BLaER1 (cell line): ENCODE results near the gene EEF2.

ENCODE experiments used
- H3K27ac ChIP-seq: shearing (Covaris generic); formaldehyde crosslinking; 2 replicates; pipeline ENCODE4 v1.8.1; 2022
- H3K27me3 ChIP-seq: shearing (Covaris generic); formaldehyde crosslinking; 2 replicates; pipeline ENCODE4 v1.8.1; 2022
- H3K36me3 ChIP-seq: shearing (Covaris generic); formaldehyde crosslinking; 2 replicates; pipeline ENCODE4 v1.8.1; 2022
- H3K4me1 ChIP-seq: shearing (Covaris generic); formaldehyde crosslinking; 2 replicates; pipeline ENCODE4 v1.8.1; 2022
- H3K4me2 ChIP-seq: shearing (Covaris generic); formaldehyde crosslinking; 2 replicates; pipeline ENCODE4 v1.8.1; 2022
- H3K4me3 ChIP-seq: shearing (Covaris generic); formaldehyde crosslinking; 2 replicates; pipeline ENCODE4 v1.8.1; 2022
- H3K9ac ChIP-seq: shearing (Covaris generic); formaldehyde crosslinking; 2 replicates; pipeline ENCODE4 v1.8.1; 2022
- H3K9me3 ChIP-seq: shearing (Covaris generic); formaldehyde crosslinking; 2 replicates; pipeline ENCODE4 v1.8.1; 2022
- H4K20me1 ChIP-seq: shearing (Covaris generic); formaldehyde crosslinking; 2 replicates; pipeline ENCODE4 v1.8.1; 2022
- Cebpa-rat ChIP-seq: shearing (Covaris generic); IDR thresholded peaks from 2 replicates; pipeline ENCODE4 v1.8.1; 2022

The EEF2 gene

DNA sequence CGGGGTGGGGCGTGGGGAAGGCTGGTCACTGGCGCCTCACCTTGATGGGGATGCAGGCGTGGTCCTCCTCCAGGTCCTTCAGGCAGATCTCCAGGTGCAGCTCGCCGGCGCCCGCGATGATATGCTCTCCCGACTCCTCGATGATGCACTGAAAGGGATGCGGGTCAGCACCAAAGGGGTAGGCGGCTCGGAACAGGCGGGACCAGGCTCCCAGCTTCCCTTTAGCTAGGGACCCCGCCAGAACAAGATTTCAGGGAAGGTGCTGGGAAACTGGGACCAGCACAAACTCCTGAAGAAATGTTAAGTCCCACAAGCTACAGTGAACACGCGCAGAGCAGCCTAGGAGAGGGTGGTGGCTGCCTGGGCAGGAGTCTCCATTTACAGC is 6.0 kb downstream of the EEF2 start:
- H3K36me3 ChIP-seq = peaks cover 94% of the 10 kb centered on the region
- peaks cover 96% of the 10 kb centered on the region for H4K20me1 ChIP-seq
- no peaks in the 10 kb centered on the region for H3K9me3 ChIP-seq
- H3K4me3 ChIP-seq = no peak overlapping the region
- peak overlapping the region; percentile 99 for H3K4me2 ChIP-seq
- no peak overlapping the region; the same call in 1 of the 2 replicates for H3K9ac ChIP-seq
- H3K27ac ChIP-seq = peak overlapping the region; percentile 62; the same call in 1 of the 2 replicates
- no peak for TF ChIP-seq Cebpa-rat
- H3K4me1 ChIP-seq = peaks cover 82% of the 10 kb centered on the region
- no peaks in the 10 kb centered on the region for H3K27me3 ChIP-seq

DNA sequence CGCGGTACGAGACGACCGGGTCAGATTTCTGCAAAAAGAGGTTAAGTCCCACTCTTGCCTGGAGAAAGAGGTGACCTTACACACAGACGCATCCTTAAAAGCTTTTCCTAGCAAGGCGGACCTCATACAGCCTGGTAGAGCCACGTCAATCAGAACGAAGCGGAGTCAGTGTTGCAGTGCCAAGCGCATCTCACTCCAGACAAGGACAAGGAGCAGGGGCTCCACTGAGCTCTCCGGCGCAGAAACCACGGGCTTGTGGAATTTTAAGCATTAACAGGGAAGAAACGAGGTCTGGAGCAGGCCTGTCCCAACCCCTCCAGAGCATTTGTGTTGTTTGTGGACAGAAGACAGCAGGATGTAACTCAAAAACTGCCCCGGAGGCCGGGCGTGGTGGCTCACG is 7.1 kb downstream of the EEF2 start:
- H4K20me1 ChIP-seq = peaks cover 84% of the 10 kb centered on the region
- H3K4me1 ChIP-seq = peaks cover 71% of the 10 kb centered on the region
- no peak for TF ChIP-seq Cebpa-rat
- H3K27me3 ChIP-seq = no peaks in the 10 kb centered on the region
- H3K4me2 ChIP-seq = peak overlapping the region; percentile 36; the same call in 1 of the 2 replicates
- H3K27ac ChIP-seq = no peak overlapping the region
- H3K36me3 ChIP-seq = peaks cover 82% of the 10 kb centered on the region
- H3K9ac ChIP-seq = no peak overlapping the region
- no peak overlapping the region for H3K4me3 ChIP-seq
- H3K9me3 ChIP-seq = no peaks in the 10 kb centered on the region

DNA sequence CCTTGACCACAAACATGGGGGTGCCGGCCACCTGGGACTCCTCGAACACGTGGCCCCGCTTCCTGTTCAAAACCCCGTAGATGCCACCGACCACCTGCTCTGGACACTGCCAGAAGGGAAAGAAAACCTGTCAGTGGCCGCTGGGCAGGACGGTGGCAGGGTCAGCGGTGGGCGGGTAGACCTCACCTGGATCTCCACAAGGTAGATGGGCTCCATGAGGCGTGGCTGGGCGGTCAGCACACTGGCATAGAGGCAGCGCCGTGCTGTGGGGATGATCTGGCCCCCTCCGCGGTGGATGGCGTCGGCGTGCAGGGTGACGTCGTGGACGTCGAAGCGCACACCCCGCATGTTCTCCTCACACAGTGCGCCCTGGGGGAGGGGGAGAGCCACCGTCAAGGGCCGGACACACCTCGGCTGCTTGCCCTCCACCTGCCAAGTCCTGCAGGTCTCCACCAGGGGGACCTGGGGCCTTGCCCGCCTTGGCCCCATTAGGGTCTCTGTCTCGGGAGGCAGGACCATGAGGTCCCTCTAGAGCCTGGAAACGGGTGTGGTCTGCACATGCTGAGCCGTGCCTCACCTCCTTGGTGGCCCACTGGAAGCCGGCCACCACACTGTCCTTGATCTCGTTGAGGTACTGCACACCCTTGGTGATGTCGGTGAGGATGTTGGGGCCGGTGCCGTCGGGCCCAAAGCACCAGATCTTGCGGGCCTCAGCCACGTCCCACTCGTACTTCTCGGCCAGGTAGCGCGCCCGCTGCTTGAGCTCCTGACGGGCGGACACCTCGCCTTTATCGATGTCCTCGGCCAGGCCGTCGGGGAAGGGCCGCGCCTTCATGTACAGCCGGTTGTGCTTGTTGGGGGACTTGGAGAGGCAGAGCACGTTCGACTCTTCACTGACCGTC is 7.8 kb downstream of the EEF2 start:
- Histone ChIP-seq H3K27me3 (no peaks in the 10 kb centered on the region), H3K4me1 (peaks cover 65% of the 10 kb centered on the region), H3K9me3 (no peaks in the 10 kb centered on the region), H4K20me1 (peaks cover 83% of the 10 kb centered on the region), H3K4me2 (peak overlapping the region; percentile 36), H3K36me3 (peaks cover 80% of the 10 kb centered on the region), H3K9ac (peak overlapping the region; percentile 21; the same call in 1 of the 2 replicates), H3K27ac (no peak overlapping the region), H3K4me3 (no peak overlapping the region)
- TF ChIP-seq Cebpa-rat = no peak

DNA sequence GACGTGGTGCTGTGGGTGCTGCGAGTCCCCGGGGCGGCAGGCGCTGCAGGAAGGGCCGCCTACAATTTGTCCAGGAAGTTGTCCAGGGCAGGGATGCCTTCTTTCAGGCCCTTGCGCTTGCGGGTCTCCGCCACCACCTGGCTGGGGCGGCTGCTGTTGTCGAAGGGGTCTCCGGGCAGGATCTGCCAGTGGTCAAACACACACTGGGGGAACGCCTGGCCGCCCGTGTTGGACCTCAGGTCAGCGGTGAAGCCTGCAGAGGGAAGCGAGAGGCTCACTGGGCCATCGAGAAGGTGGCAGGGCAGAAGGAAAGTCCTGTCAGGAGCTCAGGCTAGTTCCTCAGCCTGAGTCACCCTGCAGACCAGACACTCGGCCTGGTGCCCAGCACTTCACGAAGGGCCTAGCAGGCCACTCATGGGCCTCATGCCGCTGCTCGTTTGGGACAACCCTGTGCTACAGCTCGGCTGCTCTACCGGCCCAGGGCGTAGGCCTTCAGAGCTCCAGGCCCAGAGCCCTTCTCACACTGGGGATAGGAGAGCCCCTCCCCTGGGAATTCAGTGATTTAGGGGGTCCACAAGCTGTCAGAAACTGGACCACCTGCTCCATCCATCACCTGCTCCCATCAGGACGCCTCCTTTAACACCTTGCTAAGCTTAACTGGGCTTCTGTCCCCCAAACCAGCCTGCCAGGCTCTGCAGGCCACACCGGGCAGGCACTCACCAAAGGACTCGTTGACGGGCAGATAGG is 8.6 kb downstream of the EEF2 start:
- Histone ChIP-seq H3K9ac (peak overlapping the region; percentile 21; the same call in 1 of the 2 replicates), H3K9me3 (no peaks in the 10 kb centered on the region), H4K20me1 (peaks cover 83% of the 10 kb centered on the region), H3K27ac (no peak overlapping the region), H3K4me2 (peak overlapping the region; percentile 36), H3K4me1 (peaks cover 60% of the 10 kb centered on the region), H3K27me3 (no peaks in the 10 kb centered on the region), H3K4me3 (no peak overlapping the region), H3K36me3 (peaks cover 74% of the 10 kb centered on the region)
- no peak for TF ChIP-seq Cebpa-rat

DNA sequence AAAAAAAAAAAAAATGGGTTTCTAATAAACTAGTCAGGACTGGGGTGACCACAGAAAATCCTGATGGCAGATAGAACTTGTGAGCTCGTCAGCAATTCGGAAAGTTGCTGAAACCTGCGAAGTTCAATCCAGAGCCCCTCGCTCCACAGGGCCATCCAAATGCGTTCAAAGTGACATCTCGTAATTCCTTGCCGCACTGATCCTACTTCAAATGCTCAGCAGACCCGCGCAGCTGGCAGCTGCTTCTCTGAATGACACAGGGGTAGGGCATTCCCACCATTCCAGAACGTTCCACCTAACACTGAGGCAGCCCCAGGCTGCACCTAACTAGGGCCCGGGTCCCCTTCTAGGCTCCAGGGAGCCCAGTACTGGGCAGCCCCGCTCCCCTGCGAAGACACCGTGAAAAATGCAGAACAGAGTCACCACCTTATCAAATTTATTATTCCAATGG is 9.6 kb downstream of the EEF2 start:
- H4K20me1 ChIP-seq = peaks cover 80% of the 10 kb centered on the region
- no peaks in the 10 kb centered on the region for H3K9me3 ChIP-seq
- no peak overlapping the region for H3K9ac ChIP-seq
- no peak overlapping the region for H3K27ac ChIP-seq
- no peaks in the 10 kb centered on the region for H3K27me3 ChIP-seq
- peaks cover 64% of the 10 kb centered on the region for H3K36me3 ChIP-seq
- TF ChIP-seq Cebpa-rat = no peak
- peak overlapping the region; percentile 24; the same call in 1 of the 2 replicates for H3K4me2 ChIP-seq
- no peak overlapping the region for H3K4me3 ChIP-seq
- H3K4me1 ChIP-seq = peaks cover 55% of the 10 kb centered on the region

DNA sequence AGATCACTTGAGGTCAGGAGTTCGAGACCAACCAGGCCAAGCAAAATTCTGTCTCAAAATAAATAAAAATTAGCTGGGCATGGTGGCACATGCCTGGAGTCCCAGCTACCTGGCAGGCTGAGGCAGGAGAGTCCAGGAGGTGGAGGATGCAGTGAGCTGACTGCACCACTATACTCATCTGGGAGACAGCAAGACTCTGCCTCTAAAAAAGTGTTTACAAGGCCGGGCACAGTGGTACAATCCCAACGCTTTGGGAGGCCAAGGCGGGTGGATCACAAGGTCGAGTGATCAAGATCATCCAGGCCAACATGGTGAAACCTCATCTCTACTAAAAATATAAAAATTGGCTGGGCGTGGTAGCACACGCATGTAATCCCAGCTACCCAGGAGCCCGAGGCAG is 10.1 kb downstream of the EEF2 start:
- peaks cover 51% of the 10 kb centered on the region for H3K4me1 ChIP-seq
- H4K20me1 ChIP-seq = peaks cover 80% of the 10 kb centered on the region
- H3K27ac ChIP-seq = no peak overlapping the region
- H3K9ac ChIP-seq = no peak overlapping the region
- TF ChIP-seq Cebpa-rat = no peak
- no peak overlapping the region for H3K4me2 ChIP-seq
- H3K27me3 ChIP-seq = no peaks in the 10 kb centered on the region
- no peak overlapping the region for H3K4me3 ChIP-seq
- H3K9me3 ChIP-seq = no peaks in the 10 kb centered on the region
- H3K36me3 ChIP-seq = peaks cover 59% of the 10 kb centered on the region

DNA sequence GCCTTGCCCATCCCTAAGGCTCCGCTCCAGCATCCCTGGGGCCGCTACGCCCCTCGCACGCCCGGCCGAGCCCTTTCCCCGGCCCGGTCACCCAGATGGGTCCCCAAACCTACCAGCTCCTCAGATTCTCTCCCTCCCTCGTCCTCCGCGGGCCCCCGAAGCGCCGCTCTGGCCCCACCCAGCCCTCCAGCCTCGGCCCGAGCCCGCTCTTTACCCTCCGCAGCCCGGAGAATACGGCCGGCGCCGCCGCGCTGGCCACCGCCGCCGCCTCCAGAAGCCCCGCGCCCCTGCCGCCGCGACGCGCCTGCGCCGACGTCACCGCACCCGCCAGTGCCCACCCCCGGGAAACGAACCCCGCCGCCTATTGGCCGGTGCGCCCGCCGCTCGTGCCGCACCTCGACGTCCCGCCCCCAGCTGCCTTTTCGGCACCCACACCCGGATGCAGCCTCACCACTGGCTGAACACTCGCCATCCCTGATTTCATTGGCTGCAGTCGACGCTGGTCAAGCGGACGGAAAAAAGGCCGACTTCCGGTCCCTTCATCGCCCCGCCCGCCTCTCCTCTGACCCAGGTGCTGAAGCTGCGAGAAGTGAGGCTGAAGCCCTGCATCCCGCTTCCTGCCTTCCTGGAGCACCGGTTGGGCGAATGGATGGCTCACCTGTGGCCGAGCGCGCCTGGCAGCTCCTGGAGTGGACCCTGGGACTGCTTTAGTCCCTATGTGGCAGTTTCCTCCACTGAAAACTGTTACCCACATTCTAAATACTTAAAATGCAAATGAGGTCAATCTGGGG is 14.3 kb downstream of the EEF2 start, which contains the start of gene DAPK3:
DAPK3 (minus strand) TSS at position 292 of the 791 bp plus-strand sequence. CDS start 1,364 bp downstream, outside the sequence.
- Histone ChIP-seq H3K4me2 (peak within 1 kb of the TSS; percentile 98), H3K4me1 (peaks cover 35% of the 10 kb centered on the region), H3K9ac (peak within 1 kb of the TSS; percentile 96), H3K27me3 (no peaks in the 10 kb centered on the region), H3K27ac (peak within 1 kb of the TSS; percentile 93), H4K20me1 (peaks cover 80% of the 10 kb centered on the region), H3K4me3 (peak within 1 kb of the TSS; percentile 97), H3K9me3 (no peaks in the 10 kb centered on the region), H3K36me3 (peaks cover 53% of the 10 kb centered on the region)
- TF ChIP-seq Cebpa-rat = no peak

DNA sequence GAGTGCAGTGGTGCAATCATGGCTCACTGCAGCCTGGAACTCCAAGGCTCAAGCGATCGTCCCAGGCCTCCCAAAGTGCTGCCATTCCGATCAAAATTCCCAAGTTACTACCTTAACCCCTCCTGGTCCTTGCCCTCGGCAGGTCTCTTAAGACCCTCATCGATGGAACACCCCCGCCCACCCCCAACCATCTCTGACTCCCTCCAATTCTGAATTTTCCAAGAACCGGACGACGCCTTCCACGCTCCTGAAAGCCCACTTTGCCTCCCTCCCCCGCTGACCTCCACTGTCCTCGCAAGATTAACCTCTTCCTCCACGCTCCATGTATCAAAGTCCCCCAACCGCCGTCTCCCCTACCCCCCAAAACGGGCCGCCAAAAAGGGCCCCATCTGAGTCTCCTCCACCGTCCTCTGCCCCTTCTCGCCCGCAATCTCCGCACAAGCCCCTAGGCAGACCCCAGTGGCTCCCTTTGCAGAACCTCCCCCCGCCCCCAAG is 14.9 kb downstream of the EEF2 start:
- no peak for TF ChIP-seq Cebpa-rat
- H3K4me1 ChIP-seq = peaks cover 32% of the 10 kb centered on the region
- peak overlapping the region; percentile 97 for H3K4me3 ChIP-seq
- H3K4me2 ChIP-seq = peak overlapping the region; percentile 98
- H4K20me1 ChIP-seq = peaks cover 80% of the 10 kb centered on the region
- H3K36me3 ChIP-seq = peaks cover 53% of the 10 kb centered on the region
- H3K27ac ChIP-seq = peak overlapping the region; percentile 93
- no peaks in the 10 kb centered on the region for H3K9me3 ChIP-seq
- peak overlapping the region; percentile 96 for H3K9ac ChIP-seq
- H3K27me3 ChIP-seq = no peaks in the 10 kb centered on the region
